Activated CD4-positive, alpha-beta memory T cell treated with anti-CD3 and anti-CD28 coated beads, Interleukin-2, amount 10 ng/mL, durations not matched to agents 7 days and 5 days (primary cell): ENCODE data around the gene PHLDA1. TPM values are rescaled to one million over a fixed set of nuclear protein-coding genes. Genes with fewer than 3 reads are reported as not detected.

Source experiments
- CTCF ChIA-PET: fragments of 350-600 bp; sonication (Branson Sonifier 250); formaldehyde crosslinking; loops from one replicate; lab custom pipeline; 2021; ENCODE audit warnings: antibody characterized with exemption, inconsistent platforms; lab: Charles Lee
- POLR2A ChIA-PET: fragments of 350-600 bp; sonication (Branson Sonifier 250); formaldehyde crosslinking; loops from one replicate; lab custom pipeline; 2021; ENCODE audit warnings: antibody characterized with exemption; lab: Charles Lee
- DNase-seq: peaks from one replicate; pipeline ENCODE4 v3.0.0-alpha.2; 2020
- H3K27ac Mint-ChIP-seq: one replicate; pipeline ENCODE4 v1.8.0; 2021; ENCODE audit warnings: mild to moderate bottlenecking, mixed read lengths
- H3K27me3 Mint-ChIP-seq: one replicate; pipeline ENCODE4 v1.8.0; 2021; ENCODE audit warnings: mixed read lengths
- H3K36me3 Mint-ChIP-seq: one replicate; pipeline ENCODE4 v1.8.0; 2021; ENCODE audit warnings: low read depth, mixed read lengths
- H3K4me1 Mint-ChIP-seq: one replicate; pipeline ENCODE4 v1.8.0; 2021; ENCODE audit warnings: mixed read lengths
- H3K4me3 Mint-ChIP-seq: one replicate; pipeline ENCODE4 v1.8.0; 2021; ENCODE audit warnings: mild to moderate bottlenecking, mixed read lengths
- H3K9me3 Mint-ChIP-seq: one replicate; pipeline ENCODE4 v1.8.0; 2021; ENCODE audit warnings: mixed read lengths
- total RNA-seq, 2 experiments: library from RNA; stranded (reverse); gene quantifications; one replicate each; pipeline ENCODE4 v1.2.3, GENCODE V29; 2021

PHLDA1 gene
- total RNA-seq, 2 experiments from 2014 or later, result 42.8 TPM

- H3K4me1 Mint-ChIP-seq, result peaks cover 77% of the 10 kb centered on the region
- H3K4me3 Mint-ChIP-seq, result peak overlapping the region; percentile 43
- peaks cover 5% of the 10 kb centered on the region for H3K36me3 Mint-ChIP-seq
- ChIA-PET CTCF (interaction anchor here (0.9 to 3.9 kb wide), 7 partner anchors 29 to 494 kb away, joined by 3 to 20 read pairs (median 3); partner anchors contain the start of gene PHLDA1), POLR2A (interaction anchor here (0.7 to 5.5 kb wide), 19 partner anchors 9 to 498 kb away, joined by 3 to 127 read pairs (median 7); partner anchors contain the start of genes GLIPR1, NAP1L1 and PHLDA1)
- DNase-seq, result peak; percentile 52
- H3K27me3 Mint-ChIP-seq, result no peaks in the 10 kb centered on the region
- H3K9me3 Mint-ChIP-seq, result peaks cover 3% of the 10 kb centered on the region
- peak overlapping the region; percentile 92 for H3K27ac Mint-ChIP-seq
Measured at GRCh38 chr12:75979181-75979580, 52.4 kb downstream of the PHLDA1 start.

GRCh38 chr12:75978677-75979076 lies 52.9 kb downstream of the PHLDA1 start:
- DNase-seq, result no peak
- Mint-ChIP-seq H3K36me3 (peaks cover 7% of the 10 kb centered on the region), H3K9me3 (peaks cover 3% of the 10 kb centered on the region), H3K4me3 (peak overlapping the region; percentile 43), H3K27me3 (no peaks in the 10 kb centered on the region), H3K4me1 (peaks cover 74% of the 10 kb centered on the region), H3K27ac (peak overlapping the region; percentile 92)
- CTCF ChIA-PET, result interaction anchor here (0.9 to 3.9 kb wide), 5 partner anchors 44 to 494 kb away, joined by 3 to 20 read pairs (median 3); partner anchors contain the start of gene PHLDA1
- POLR2A ChIA-PET, result interaction anchor here (0.7 to 5.5 kb wide), 16 partner anchors 9 to 498 kb away, joined by 3 to 127 read pairs (median 8); partner anchors contain the start of genes GLIPR1, NAP1L1 and PHLDA1

DNA sequence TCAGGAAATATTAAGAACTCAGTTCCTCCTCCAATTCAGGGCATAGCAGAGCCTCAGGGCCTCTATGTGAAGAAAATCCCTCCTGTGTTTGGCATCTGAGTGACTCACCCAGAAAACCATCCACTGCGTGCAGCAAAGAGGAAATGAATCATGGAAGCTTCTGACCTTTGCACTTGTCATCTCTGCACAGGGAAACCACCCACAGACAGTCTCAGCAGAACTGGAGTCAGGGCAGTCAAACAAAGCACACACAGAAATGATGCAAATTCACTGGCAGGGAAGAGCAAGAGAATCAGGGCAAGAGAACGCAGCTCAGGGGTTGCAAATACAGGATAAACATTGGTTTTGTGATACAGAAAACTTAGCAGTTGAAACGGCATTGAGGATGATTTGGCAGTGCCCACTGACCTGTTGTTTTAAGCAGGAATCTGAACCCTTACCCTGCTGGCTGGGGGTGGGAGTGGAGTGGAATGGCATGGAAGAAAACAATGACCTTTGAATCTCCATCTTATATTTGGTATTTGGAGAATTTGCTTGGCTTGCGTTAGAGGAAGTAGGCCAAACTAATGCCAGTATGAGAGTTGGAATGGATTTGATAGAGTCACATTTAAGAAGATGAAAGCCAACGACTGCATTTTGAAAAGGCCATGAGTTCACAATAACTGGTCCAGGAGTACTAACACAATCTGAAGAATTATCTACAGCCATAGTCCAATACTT lies 53.5 kb downstream of the PHLDA1 start:
- peaks cover 68% of the 10 kb centered on the region for H3K4me1 Mint-ChIP-seq
- DNase-seq, result peak; percentile 86

DNA sequence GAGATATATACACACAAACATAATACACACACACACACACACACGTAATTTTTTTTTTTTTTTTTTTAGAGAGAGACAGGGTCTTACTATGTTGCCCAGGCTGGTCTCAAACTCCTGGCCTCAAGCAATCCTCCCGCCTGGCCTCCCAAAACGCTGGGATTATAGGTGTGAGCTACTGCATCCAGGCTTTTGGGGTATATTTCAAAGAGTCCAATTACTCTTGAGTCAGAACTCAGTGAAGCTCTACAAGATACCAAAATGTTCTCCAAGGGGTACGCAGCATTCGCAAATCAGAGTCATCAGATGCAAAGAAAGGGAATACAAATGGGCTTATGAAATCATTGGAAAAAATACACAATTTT lies 54.0 kb downstream of the PHLDA1 start:
- POLR2A ChIA-PET, result interaction anchor here (1.1 to 5.5 kb wide), 9 partner anchors 18 to 58 kb away, joined by 3 to 127 read pairs (median 24); partner anchors contain the start of gene PHLDA1
- H3K4me3 Mint-ChIP-seq, result peak overlapping the region; percentile 32
- H3K9me3 Mint-ChIP-seq, result peaks cover 3% of the 10 kb centered on the region
- H3K27me3 Mint-ChIP-seq, result no peaks in the 10 kb centered on the region
- DNase-seq, result no peak
- H3K4me1 Mint-ChIP-seq, result peaks cover 62% of the 10 kb centered on the region
- peaks cover 7% of the 10 kb centered on the region for H3K36me3 Mint-ChIP-seq
- CTCF ChIA-PET, result interaction anchor here (0.6 to 3.9 kb wide), 3 partner anchors 19 to 493 kb away, joined by 3 to 20 read pairs (median 4); partner anchors contain the start of gene PHLDA1
- H3K27ac Mint-ChIP-seq, result peak overlapping the region; percentile 92

More for the DNA sequence above, 53.5 kb downstream of the PHLDA1 start:
- peak overlapping the region; percentile 92 for H3K27ac Mint-ChIP-seq
- peaks cover 3% of the 10 kb centered on the region for H3K9me3 Mint-ChIP-seq
- peaks cover 7% of the 10 kb centered on the region for H3K36me3 Mint-ChIP-seq
- POLR2A ChIA-PET, result interaction anchor here (1.0 to 5.5 kb wide), 14 partner anchors 14 to 497 kb away, joined by 3 to 127 read pairs (median 11); partner anchors contain the start of genes GLIPR1 and PHLDA1
- CTCF ChIA-PET, result interaction anchor here (0.6 to 3.9 kb wide), 4 partner anchors 19 to 493 kb away, joined by 3 to 20 read pairs (median 4); partner anchors contain the start of gene PHLDA1
- H3K27me3 Mint-ChIP-seq, result no peaks in the 10 kb centered on the region
- H3K4me3 Mint-ChIP-seq, result peak overlapping the region; percentile 32

- no peak for DNase-seq
- ChIA-PET POLR2A (interaction anchor here (1.3 to 5.5 kb wide), 6 partner anchors 26 to 57 kb away, joined by 4 to 127 read pairs (median 42); partner anchors contain the start of gene PHLDA1), CTCF (no interaction called here)
- H3K4me1 Mint-ChIP-seq, result peaks cover 58% of the 10 kb centered on the region
- H3K4me3 Mint-ChIP-seq, result no peak overlapping the region
- H3K9me3 Mint-ChIP-seq, result peaks cover 3% of the 10 kb centered on the region
- H3K36me3 Mint-ChIP-seq, result peaks cover 12% of the 10 kb centered on the region
- no peak overlapping the region for H3K27ac Mint-ChIP-seq
- H3K27me3 Mint-ChIP-seq, result no peaks in the 10 kb centered on the region
Measured at GRCh38 chr12:75976913-75977312, 54.7 kb downstream of the PHLDA1 start.

DNA sequence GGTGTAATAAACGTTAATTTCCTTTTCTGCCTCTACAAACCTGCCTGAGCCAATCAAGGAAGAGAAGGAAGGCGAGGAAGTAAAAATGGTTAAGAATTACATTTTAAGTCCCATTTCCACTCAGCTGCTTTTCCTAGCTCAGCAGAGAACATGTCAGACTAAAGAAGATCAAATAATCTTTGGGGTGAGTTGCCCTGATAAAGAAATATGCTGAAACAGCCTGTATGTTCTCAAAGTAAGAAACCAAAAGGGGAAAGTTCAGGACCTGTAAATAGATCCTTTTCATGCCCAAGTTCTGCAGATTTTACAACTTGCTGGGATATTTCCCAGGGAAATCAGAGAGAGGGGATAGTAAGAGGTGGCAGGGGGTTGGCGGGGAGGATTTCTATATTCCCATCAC lies 55.5 kb downstream of the PHLDA1 start:
- ChIA-PET POLR2A (interaction anchor here (1.4 to 5.2 kb wide), 3 partner anchors 31 to 56 kb away, joined by 4 to 38 read pairs (median 7); partner anchors contain the start of gene PHLDA1), CTCF (no interaction called here)
- peaks cover 50% of the 10 kb centered on the region for H3K4me1 Mint-ChIP-seq
- H3K27me3 Mint-ChIP-seq, result no peaks in the 10 kb centered on the region
- no peak overlapping the region for H3K27ac Mint-ChIP-seq
- no peak overlapping the region for H3K4me3 Mint-ChIP-seq
- no peak for DNase-seq
- H3K36me3 Mint-ChIP-seq, result peaks cover 12% of the 10 kb centered on the region
- peaks cover 6% of the 10 kb centered on the region for H3K9me3 Mint-ChIP-seq

DNA sequence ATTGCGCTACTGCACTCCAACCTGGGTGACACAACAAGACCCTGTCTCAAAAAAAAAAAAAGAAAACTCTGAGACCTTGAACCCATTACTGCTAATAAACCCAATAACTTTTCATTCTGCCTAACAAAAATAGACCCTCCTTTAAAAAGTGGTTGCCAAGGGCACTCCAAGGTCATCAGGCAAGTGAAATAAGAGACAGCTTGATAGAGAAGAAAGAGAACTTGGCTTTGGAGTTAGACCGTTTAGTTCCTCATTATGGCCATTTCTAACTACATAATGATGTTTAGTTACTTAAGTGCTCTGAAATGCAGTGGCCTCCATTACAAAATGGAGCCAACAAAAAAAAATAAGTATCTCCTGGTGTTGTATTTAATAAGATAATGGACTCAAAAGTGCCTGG lies 55.9 kb downstream of the PHLDA1 start:
- Mint-ChIP-seq H3K27me3 (no peaks in the 10 kb centered on the region), H3K4me3 (no peak overlapping the region), H3K36me3 (peaks cover 12% of the 10 kb centered on the region), H3K4me1 (peaks cover 46% of the 10 kb centered on the region), H3K9me3 (peaks cover 6% of the 10 kb centered on the region), H3K27ac (no peak overlapping the region)
- no peak for DNase-seq
- POLR2A ChIA-PET, result interaction anchor here (1.4 to 5.2 kb wide), 4 partner anchors 31 to 56 kb away, joined by 4 to 38 read pairs (median 6); partner anchors contain the start of gene PHLDA1
- CTCF ChIA-PET, result interaction anchor here (1.0 kb wide), 1 partner anchor 31 kb away, joined by 3 read pairs; no protein-coding TSS in a partner anchor

Other genes starting within 250 kb of the PHLDA1 start
- 100 to 1,000 TPM; 524 to 558 TPM for gene NAP1L1, start 52.9 kb upstream of the PHLDA1 start, total RNA-seq